SJCRH30 (cell line): ENCODE data around the gene ANO1. TPM values are rescaled to one million over a fixed set of nuclear protein-coding genes. Genes with fewer than 3 reads are reported as not detected.

Experiments
- DNase-seq, 2 experiments: peaks; one replicate each; pipeline ENCODE4 v3.0.0-alpha.2; 2015 to 2020
- H3K27ac ChIP-seq: fragments of 250-450 bp; sonication (Bioruptor Pico); 2 replicates; pipeline ENCODE4 v1.5.1; 2020; ENCODE audit warnings: mild to moderate bottlenecking, moderate library complexity
- H3K27me3 ChIP-seq: fragments of 250-450 bp; sonication (Bioruptor Pico); 2 replicates; pipeline ENCODE4 v1.5.1; 2020; ENCODE audit warnings: mild to moderate bottlenecking, moderate library complexity
- H3K36me3 ChIP-seq: fragments of 250-450 bp; sonication (Bioruptor Pico); 2 replicates; pipeline ENCODE4 v1.5.1; 2020; ENCODE audit warnings: mild to moderate bottlenecking, moderate library complexity
- H3K4me1 ChIP-seq: fragments of 250-450 bp; sonication (Bioruptor Pico); 2 replicates; pipeline ENCODE4 v1.5.1; 2020; ENCODE audit warnings: mild to moderate bottlenecking, moderate library complexity
- H3K4me3 ChIP-seq: fragments of 250-450 bp; sonication (Bioruptor Pico); 2 replicates; pipeline ENCODE4 v1.5.1; 2020; ENCODE audit warnings: mild to moderate bottlenecking, moderate library complexity
- H3K9me3 ChIP-seq: fragments of 250-450 bp; sonication (Bioruptor Pico); replicated peaks from 2 replicates; pipeline ENCODE4 v1.5.1; 2020; ENCODE audit warnings: mild to moderate bottlenecking, moderate library complexity
- total RNA-seq: library from RNA; depleted of rRNA; stranded (reverse); fragments of >200 nt; shearing (Covaris generic); gene quantifications from 2 replicates; pipeline ENCODE4 v1.2.3, GENCODE V29; 2014

ANO1 gene
- total RNA-seq, 1 experiment from 2014 or later, result 0.43 TPM

DNA sequence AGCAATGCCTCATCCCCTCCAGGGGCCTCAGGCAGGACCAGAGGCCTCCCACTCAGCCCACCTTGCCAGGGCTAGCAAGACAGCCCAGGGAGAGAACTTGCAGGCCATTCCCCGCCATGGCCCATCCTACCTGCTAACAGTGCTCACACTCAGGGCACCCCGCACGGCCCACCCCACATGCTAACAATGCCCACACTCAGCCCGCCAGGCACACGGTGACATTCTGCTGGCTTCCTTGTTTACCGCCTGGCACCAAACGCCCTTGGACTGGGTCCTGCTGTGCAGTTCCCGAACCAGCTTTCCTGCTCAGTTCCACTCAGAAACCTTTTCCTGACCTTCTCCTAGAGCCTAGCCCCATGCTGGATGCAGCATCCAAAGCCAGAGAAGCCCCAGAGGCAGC, 91.5 kb downstream of the ANO1 start:
- Histone ChIP-seq H3K27ac (no peak overlapping the region), H3K9me3 (no peaks in the 10 kb centered on the region), H3K4me1 (no peaks in the 10 kb centered on the region), H3K36me3 (no peaks in the 10 kb centered on the region), H3K4me3 (no peak overlapping the region), H3K27me3 (no peaks in the 10 kb centered on the region)
- DNase-seq, result no peak

DNA sequence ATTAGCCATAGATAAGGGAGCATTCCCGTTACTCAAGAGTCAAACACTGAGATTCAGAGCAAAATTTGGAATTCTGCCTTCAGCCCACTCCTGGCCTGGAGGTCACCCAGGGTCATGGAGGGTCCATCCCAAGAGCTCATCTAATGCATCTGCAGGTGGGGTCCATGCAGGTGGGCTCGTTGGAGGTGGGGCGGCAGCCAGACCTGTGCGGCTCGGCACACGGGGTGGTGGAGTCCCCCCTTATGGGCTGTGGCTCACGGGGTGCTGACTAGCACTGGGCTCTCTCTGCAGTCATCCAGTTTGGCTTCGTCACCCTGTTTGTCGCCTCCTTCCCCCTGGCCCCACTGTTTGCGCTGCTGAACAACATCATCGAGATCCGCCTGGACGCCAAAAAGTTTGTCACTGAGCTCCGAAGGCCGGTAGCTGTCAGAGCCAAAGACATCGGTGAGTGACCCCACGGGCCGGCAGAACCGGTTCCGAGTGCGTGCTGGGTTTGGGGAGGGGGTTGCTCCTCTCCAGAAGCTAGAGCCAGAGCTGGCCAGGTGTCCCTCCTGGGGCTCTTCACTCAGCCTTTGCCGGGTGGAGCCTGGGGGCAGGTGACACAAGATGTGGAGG, 92.6 kb downstream of the ANO1 start:
- H3K4me3 ChIP-seq, result no peak overlapping the region
- no peaks in the 10 kb centered on the region for H3K27me3 ChIP-seq
- no peaks in the 10 kb centered on the region for H3K36me3 ChIP-seq

DNA sequence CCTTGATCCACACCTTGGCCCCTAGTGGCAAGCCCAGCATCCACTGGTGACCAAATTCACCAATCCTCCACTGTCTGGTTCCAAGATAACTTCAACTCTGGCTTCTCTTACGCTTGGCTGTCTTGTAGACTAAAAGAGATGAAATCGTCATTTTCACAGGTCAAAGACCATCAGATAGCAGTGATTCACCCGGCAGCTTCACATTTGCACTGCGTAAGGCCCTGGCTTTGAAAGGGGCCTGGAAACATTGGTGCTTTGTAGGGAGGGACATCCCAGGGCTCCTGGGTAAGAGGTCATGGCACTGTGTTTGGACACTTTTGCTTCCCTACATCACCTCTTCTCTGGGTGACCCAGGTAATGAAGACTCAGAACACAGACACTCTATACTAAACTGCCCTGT, 94.9 kb downstream of the ANO1 start:
- H3K36me3 ChIP-seq, result no peaks in the 10 kb centered on the region
- DNase-seq, result no peak
- H3K9me3 ChIP-seq, result no peaks in the 10 kb centered on the region
- H3K4me1 ChIP-seq, result no peaks in the 10 kb centered on the region
- H3K27ac ChIP-seq, result no peak overlapping the region
- no peak overlapping the region for H3K4me3 ChIP-seq
- no peaks in the 10 kb centered on the region for H3K27me3 ChIP-seq

More for the DNA sequence above, 92.6 kb downstream of the ANO1 start:
- DNase-seq, result no peak
- no peak overlapping the region for H3K27ac ChIP-seq
- no peaks in the 10 kb centered on the region for H3K4me1 ChIP-seq
- H3K9me3 ChIP-seq, result no peaks in the 10 kb centered on the region

DNA sequence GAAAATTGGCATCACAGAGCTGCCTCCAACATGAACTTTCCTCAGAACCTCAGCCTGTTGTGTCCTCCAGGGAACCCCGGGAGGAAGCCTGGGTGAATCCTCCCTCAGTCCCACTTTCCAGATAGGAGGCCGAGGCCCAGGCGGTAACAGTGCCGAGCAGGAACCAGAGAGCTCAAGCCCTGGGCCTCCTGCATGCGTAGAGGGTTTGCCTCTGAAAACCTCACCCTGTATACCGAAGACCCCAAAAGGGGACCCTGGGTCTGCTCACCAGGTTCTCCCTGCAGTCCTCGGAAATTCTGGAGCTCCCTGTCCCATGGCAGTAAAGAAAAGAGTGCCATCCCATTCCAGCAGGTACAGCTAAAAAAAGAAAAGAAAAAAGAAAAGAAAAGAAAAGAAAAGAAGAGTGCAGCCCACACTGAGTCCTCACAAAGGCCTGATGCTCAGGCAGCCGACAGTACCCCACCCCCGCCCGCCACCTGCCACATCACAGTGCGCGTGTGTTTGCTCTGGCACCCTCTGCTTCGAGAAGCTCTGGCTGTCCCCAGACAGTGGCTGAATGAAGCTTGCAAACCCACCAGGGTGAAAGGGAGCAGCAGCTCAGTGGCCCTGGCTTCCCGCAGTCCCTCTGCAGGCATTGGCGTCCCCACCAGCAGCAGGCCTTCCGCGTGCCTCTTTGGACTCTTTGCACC, 96.6 kb downstream of the ANO1 start:
- Histone ChIP-seq H3K36me3 (no peaks in the 10 kb centered on the region), H3K9me3 (no peaks in the 10 kb centered on the region), H3K27ac (no peak overlapping the region), H3K4me3 (no peak overlapping the region), H3K27me3 (no peaks in the 10 kb centered on the region), H3K4me1 (no peaks in the 10 kb centered on the region)
- DNase-seq, result no peak

DNA sequence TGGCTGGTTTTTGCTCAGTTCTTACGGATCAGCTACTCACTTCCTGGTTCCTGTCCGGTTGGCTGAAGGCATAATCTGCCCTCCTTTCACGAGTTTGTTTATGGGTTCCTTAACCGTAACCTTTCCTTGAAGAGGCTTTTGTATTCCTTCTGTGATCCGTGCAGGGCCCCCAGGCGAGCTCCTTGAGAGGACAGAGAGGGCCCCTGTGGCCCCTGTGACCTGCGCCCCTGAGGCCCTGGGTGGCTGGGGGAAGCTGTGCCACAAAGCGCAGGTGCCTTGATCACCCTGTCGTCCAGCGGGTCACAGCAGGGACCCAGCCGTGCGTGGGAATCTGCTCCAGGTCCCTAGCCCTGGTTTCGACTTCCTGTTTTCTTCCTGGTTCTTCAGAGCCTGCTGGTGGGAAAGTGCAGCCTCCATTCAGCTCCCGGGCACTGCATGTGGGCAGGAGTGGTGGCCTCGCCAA, 97.2 kb downstream of the ANO1 start:
- H3K27ac ChIP-seq, result no peak overlapping the region
- no peak overlapping the region for H3K4me3 ChIP-seq
- H3K36me3 ChIP-seq, result no peaks in the 10 kb centered on the region
- H3K9me3 ChIP-seq, result no peaks in the 10 kb centered on the region
- no peaks in the 10 kb centered on the region for H3K4me1 ChIP-seq
- H3K27me3 ChIP-seq, result no peaks in the 10 kb centered on the region
- no peak for DNase-seq

DNA sequence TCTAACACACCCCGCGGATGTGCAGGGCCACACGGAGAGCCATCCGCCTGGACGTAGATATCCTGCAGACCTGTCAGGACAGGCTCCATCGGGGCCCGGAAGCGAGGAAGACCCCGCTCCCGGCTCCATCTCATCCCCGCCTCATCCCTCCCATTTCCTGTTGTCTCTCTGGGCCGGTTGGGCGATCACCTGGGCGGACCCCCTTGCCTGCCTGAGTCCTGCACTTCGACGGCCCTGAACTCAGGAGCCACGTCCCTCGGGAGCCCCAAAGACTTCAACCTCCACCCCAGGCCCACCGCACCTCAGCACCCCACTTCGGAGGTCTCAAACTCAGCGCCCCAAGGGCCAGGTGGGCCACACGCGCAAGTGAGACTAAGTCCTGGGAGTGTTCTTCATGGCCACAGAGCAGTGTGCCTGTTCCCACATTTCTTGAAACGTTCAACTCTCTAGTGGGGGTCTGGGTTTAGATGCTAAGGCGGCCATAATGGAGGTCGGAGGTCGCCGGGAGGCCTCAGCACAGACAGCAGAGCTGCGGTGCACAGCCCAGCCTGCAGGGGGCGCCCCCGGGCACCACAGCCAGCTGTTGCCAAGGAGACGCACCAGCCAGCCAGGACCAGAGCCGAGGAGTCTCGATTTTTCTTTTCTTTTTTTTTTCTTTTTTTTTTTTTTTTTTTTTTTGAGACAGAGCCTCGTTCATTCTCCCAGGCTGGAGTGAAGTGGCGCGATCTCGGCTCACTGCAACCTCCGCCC, 99.0 kb downstream of the ANO1 start:
- H3K27ac ChIP-seq, result no peak overlapping the region
- peak; percentile 16 to 45 for DNase-seq
- no peak overlapping the region for H3K4me3 ChIP-seq
- no peaks in the 10 kb centered on the region for H3K9me3 ChIP-seq
- H3K36me3 ChIP-seq, result no peaks in the 10 kb centered on the region
- no peaks in the 10 kb centered on the region for H3K27me3 ChIP-seq
- H3K4me1 ChIP-seq, result no peaks in the 10 kb centered on the region

DNA sequence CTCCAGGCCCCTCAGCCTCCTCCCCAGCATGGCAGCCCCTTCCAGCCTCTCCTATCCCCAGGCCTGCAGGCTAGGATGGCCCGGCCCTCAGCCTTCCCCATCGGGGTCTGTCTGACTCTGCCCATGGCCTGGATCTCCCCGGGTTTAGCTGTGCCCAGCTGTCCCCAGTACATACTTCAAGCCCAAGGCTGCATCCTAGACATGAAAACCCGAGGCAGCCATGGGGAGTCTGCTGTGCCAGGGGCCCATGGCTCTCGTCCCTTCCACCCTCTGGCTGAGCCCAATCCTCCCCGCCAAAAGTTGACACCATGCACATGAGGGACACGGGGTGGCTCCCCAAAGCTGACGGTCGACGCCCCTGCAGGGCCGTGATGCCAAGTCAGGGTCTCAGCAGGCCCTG, 102.8 kb downstream of the ANO1 start:
- no peaks in the 10 kb centered on the region for H3K4me1 ChIP-seq
- no peak for DNase-seq
- H3K27me3 ChIP-seq, result no peaks in the 10 kb centered on the region

DNA sequence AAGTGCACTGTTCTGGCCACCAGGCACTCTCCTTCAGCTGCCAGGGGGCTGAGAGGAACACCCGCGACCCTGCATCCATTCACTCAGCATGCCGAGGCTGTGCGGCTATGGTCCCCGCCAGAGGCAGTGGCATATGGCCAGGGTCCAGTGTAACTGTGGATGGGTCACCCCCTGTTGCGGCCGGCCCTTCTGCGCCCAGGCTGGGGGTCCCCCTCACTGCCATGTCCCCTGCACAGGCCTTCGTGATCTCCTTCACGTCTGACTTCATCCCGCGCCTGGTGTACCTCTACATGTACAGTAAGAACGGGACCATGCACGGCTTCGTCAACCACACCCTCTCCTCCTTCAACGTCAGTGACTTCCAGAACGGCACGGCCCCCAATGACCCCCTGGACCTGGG, 104.1 kb downstream of the ANO1 start:
- no peaks in the 10 kb centered on the region for H3K27me3 ChIP-seq
- H3K4me1 ChIP-seq, result no peaks in the 10 kb centered on the region
- no peaks in the 10 kb centered on the region for H3K36me3 ChIP-seq
- no peak overlapping the region for H3K27ac ChIP-seq
- H3K4me3 ChIP-seq, result no peak overlapping the region
- DNase-seq, result no peak
- no peaks in the 10 kb centered on the region for H3K9me3 ChIP-seq

More for the DNA sequence above, 102.8 kb downstream of the ANO1 start:
- Histone ChIP-seq H3K36me3 (no peaks in the 10 kb centered on the region), H3K9me3 (no peaks in the 10 kb centered on the region), H3K4me3 (no peak overlapping the region), H3K27ac (no peak overlapping the region)

DNA sequence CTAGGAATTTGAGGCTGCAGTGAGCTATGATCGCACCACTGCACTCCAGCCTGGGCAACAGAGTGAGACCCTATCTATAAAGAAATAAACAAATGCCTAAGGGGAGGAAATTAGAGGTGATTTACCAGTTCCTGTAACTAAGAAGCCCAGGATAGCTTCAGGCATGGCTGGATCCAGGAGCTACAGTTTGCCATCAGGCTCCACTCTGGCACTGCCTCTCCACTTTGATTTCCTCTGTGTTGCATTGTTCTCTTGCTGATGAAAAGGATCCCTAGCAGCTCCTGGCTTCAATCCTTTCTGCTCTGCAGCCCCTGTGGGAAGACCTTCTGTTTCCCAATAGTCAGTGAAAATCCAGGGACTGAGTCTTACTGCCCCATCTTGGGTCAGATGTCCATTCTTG, 104.9 kb downstream of the ANO1 start:
- Histone ChIP-seq H3K27me3 (no peaks in the 10 kb centered on the region), H3K4me1 (no peaks in the 10 kb centered on the region), H3K36me3 (no peaks in the 10 kb centered on the region), H3K9me3 (no peaks in the 10 kb centered on the region), H3K27ac (no peak overlapping the region), H3K4me3 (no peak overlapping the region)
- no peak for DNase-seq

DNA sequence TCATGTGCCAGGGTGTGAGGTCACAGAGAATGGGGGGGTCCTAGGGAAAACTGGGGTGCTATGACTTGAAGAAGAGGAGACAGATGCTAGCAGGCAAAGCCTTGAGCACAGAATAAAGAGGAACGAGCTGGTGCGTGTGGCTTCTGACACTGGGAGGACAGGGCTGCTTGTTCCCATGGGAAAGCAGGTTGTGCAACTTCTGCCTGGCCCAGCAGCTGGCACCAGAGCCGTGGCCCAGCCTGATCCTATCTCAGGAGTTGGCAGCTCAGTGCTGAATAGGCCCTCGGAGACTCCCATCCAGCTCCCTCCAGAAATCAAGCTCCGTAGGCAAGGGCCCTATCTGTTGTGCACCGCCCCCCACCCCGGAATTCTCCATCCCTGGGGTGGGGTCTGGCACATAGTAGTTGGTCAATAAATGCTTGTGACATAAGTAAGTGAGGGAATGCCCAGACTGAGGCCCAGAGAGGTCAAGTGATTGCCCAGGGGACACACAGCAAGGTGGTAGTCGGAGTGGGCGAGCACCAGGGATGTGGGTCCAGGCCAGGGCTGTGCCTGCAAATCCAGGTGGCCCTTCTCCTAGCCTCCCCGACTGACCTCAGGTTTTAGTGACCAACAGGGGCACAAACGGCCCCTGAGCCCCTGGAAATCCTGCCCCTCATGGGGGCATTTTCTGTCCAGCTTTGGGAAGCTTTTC, 105.5 kb downstream of the ANO1 start:
- H3K27me3 ChIP-seq, result no peaks in the 10 kb centered on the region
- H3K4me3 ChIP-seq, result no peak overlapping the region
- no peak overlapping the region for H3K27ac ChIP-seq
- DNase-seq, result no peak
- no peaks in the 10 kb centered on the region for H3K9me3 ChIP-seq
- no peaks in the 10 kb centered on the region for H3K36me3 ChIP-seq
- no peaks in the 10 kb centered on the region for H3K4me1 ChIP-seq

DNA sequence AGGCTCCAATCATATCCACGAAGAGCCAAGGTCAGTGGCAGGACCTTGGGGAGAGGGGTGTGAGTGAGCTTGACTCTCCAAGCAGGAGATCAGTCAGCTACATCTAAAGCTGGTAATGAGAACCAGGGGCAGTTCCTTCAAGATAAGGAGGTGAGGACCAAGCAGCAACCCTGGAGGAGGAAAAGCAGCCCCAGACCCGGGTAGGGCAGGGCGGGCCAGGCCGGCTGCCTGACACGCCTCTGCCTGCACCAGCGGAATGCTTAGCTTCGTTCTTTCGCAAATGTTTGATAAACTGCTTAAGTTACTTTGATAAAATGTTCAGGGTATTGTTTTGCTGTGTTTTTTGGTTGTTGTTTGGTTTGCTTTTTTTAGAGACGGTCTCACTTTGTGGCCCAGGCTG, 106.3 kb downstream of the ANO1 start:
- no peaks in the 10 kb centered on the region for H3K4me1 ChIP-seq
- H3K36me3 ChIP-seq, result no peaks in the 10 kb centered on the region
- no peak overlapping the region for H3K4me3 ChIP-seq
- no peak overlapping the region for H3K27ac ChIP-seq
- no peaks in the 10 kb centered on the region for H3K9me3 ChIP-seq
- no peak for DNase-seq
- no peaks in the 10 kb centered on the region for H3K27me3 ChIP-seq

DNA sequence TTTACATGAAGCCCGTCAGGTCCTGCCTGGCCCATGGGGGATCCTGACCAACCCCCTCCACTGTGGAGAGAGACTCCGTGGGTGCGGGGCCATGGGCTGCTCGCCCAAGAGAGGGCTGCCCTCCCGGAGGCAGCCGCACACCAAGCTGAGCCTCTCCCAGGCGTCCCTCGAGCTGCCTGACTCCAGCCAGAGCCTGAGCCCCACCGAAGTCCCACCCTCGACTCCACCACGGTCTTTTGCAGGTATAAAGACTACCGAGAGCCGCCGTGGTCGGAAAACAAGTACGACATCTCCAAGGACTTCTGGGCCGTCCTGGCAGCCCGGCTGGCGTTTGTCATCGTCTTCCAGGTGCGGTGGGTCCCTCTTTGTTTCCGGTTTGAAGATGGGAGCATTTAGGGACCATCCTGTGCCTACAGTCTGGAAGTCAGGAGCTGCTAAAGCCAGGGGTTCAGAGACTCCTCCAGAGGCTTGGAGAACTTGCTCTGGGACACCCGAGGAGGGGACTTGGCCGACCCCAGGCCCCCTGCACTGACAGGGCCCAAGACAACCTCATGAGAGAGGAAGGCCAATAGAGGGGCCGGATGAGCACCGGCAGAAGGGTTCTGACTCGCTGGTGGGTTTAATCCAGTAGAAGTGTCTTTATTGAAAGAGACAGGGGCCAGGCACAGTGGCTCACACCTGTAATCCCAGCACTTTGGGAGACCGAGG, 107.4 kb downstream of the ANO1 start:
- Histone ChIP-seq H3K36me3 (no peaks in the 10 kb centered on the region), H3K9me3 (no peaks in the 10 kb centered on the region), H3K27me3 (no peaks in the 10 kb centered on the region), H3K27ac (no peak overlapping the region), H3K4me3 (no peak overlapping the region), H3K4me1 (no peaks in the 10 kb centered on the region)
- DNase-seq, result no peak

DNA sequence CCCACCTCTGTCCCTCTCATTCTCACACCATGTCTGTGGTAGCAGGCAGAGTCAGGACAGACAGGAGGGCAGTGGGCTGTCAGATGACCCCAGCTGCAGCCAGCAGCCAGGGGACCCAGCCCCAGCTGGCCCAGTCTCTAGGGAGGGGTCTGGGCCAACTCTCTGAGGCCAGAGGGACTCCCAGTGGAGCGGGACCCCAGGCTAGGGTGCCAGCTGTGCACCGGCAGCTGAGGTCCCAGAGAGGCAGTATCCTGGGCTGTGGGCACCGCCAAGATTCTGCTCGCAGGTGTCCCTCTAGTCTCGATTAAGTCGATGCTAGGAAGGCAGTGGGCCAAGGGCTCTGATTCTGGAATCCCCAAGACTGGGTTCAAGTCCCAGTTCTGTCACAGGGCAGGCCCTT, 108.3 kb downstream of the ANO1 start:
- no peak overlapping the region for H3K27ac ChIP-seq
- no peaks in the 10 kb centered on the region for H3K9me3 ChIP-seq
- H3K4me3 ChIP-seq, result no peak overlapping the region
- no peaks in the 10 kb centered on the region for H3K4me1 ChIP-seq
- H3K36me3 ChIP-seq, result no peaks in the 10 kb centered on the region
- H3K27me3 ChIP-seq, result no peaks in the 10 kb centered on the region
- no peak for DNase-seq

DNA sequence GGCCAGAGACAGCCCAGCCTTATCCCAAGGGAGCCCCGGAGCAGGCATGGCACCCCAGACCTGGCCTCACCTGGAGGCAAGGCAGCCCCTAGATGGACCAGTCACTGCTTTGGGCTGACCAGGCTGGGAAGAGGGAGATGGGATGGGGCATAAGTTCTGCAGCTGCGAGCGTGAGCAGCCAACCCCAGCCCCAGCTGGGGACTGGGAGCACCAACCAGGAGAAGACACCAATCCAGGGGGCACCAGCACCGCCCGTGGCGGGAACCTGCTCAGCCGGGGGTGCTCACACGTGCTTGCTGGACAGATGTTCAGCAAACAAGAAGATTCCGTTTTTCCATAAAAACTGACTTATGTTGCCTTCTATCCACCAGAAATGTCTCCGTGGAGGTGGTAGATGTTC, 108.8 kb downstream of the ANO1 start:
- H3K27me3 ChIP-seq, result no peaks in the 10 kb centered on the region
- no peak overlapping the region for H3K4me3 ChIP-seq
- no peaks in the 10 kb centered on the region for H3K4me1 ChIP-seq
- H3K27ac ChIP-seq, result no peak overlapping the region
- no peaks in the 10 kb centered on the region for H3K36me3 ChIP-seq
- H3K9me3 ChIP-seq, result no peaks in the 10 kb centered on the region
- no peak for DNase-seq
